SK-N-MC (cell line): ENCODE measurements around the gene DCST2.

Experiments used
- DNase-seq: peaks from one replicate; pipeline ENCODE4 v3.0.0-alpha.2; 2011; ENCODE audit warnings: low read depth, low spot score
- H3K27ac ChIP-seq: fragments of 200-600 bp; sonication (generic); 2 replicates; pipeline ENCODE4 v1.5.1; 2016; ENCODE audit warnings: mixed run types
- H3K36me3 ChIP-seq: fragments of 200-600 bp; sonication (generic); 2 replicates; pipeline ENCODE4 v1.6.1; 2017; ENCODE audit warnings: antibody characterized with exemption, low read length, mixed read lengths; ENCODE audit not compliant: insufficient read depth
- H3K4me3 ChIP-seq: fragments of 200-600 bp; sonication (generic); 2 replicates; pipeline ENCODE4 v1.5.1; 2016
- H3K9ac ChIP-seq: fragments of 200-600 bp; sonication (generic); 2 replicates; pipeline ENCODE4 v1.8.0; 2017; ENCODE audit warnings: mixed run types, mixed read lengths; ENCODE audit not compliant: insufficient read length
- H3K9me3 ChIP-seq: fragments of 200-600 bp; sonication (generic); 2 replicates; pipeline ENCODE4 v1.6.1; 2017; ENCODE audit warnings: low read depth, mild to moderate bottlenecking, antibody characterized with exemption, low read length, moderate library complexity, mixed read lengths
- EZH2 ChIP-seq: fragments of 200-600 bp; sonication (generic); IDR thresholded peaks from one replicate; pipeline ENCODE4 v1.6.1; 2017; ENCODE audit warnings: antibody characterized with exemption
- FOXP2 ChIP-seq: optimal IDR thresholded peaks from 2 replicates; pipeline ENCODE3; 2011; ENCODE audit warnings: mild to moderate bottlenecking, moderate library complexity; ENCODE audit not compliant: insufficient read depth; ENCODE audit errors: extremely low read length, control extremely low read depth
- POLR2AphosphoS5 ChIP-seq: IDR thresholded peaks from 2 replicates; pipeline ENCODE4 v1.6.1; 2012; ENCODE audit warnings: mild to moderate bottlenecking, low read depth, low read length, borderline replicate concordance

Gene DCST2

DNA sequence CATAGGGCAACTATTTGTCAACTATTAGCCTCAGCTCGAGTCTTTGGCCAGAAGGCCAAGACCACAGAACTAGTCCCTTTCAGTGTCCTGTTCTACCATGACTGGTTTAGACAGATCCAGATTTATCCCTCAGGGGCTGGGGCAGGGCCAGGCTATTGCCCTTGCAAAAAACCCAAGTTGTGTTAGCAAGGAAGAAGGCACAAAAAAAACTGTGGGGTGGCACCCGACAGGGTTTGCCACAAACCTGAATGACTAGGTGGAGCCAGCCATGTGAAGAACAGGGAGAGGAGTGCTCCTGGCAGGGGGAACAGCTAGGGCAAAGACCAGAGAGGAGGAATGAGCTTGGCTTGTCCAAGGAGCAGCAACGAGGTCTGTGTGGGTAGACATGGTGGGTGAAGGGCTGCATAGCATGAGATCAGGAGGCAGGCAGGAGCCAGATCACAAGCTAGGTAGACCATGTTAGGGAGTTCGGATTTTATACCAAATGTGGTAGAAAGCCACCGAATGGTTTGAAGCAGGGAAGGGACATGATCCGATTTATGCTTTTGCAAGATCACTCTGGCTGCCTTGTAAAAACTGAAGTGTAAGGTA is 4.4 kb upstream of the DCST2 start:
- Histone ChIP-seq H3K27ac (no peak overlapping the region), H3K36me3 (no peaks in the 10 kb centered on the region), H3K9me3 (no peaks in the 10 kb centered on the region), H3K9ac (no peak overlapping the region), H3K4me3 (no peak overlapping the region)
- no peak for TF ChIP-seq FOXP2
- no peak for DNase-seq

DNA sequence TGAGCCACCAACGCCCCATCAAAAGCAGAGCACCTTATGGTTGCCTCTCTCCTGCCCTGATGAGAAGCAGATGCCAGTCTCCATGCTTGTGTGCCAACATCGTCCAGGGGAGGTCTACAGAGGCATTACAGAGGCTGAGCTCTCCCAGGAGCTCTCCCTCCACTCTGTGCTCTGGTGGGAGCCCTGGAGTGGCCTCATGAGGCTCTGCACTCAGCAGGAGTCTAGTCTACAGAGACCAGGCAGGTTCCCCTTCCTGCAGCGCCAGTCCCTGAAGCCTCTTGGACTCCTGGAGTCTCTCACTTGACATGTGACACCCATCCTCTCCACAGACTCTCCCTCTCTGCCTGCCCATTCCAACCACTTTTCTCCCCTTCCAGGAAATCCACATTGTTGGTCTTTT is 3.5 kb upstream of the DCST2 start:
- Histone ChIP-seq H3K9ac (no peak overlapping the region), H3K36me3 (no peaks in the 10 kb centered on the region), H3K4me3 (no peak overlapping the region), H3K9me3 (no peaks in the 10 kb centered on the region), H3K27ac (no peak overlapping the region)
- DNase-seq, result no peak
- TF ChIP-seq FOXP2 (no peak), EZH2 (no peak), POLR2AphosphoS5 (no peak)

DNA sequence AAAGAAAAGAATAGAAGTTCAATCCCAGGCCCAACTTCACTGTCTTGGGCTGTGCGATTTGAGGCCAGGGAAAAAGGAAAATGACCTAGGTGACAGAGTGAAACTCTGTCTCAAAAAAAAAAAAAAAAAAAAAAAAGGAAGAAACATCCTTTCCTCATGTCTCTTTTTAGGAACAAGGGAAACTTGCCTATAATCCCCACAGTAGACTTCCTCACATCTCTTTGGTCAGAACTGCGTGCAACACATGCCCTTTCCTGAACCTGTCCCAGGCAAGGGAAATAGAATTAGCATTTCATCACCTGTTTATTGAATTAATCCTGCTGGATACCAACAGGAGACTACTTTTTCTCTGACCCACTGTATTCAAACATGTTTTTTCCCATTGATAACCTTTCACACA is 2.4 kb upstream of the DCST2 start:
- H3K9me3 ChIP-seq, result no peaks in the 10 kb centered on the region
- no peak for DNase-seq
- no peak for TF ChIP-seq FOXP2
- no peak for TF ChIP-seq EZH2
- TF ChIP-seq POLR2AphosphoS5, result no peak
- H3K27ac ChIP-seq, result no peak overlapping the region
- no peaks in the 10 kb centered on the region for H3K36me3 ChIP-seq
- H3K4me3 ChIP-seq, result no peak overlapping the region
- H3K9ac ChIP-seq, result no peak overlapping the region

DNA sequence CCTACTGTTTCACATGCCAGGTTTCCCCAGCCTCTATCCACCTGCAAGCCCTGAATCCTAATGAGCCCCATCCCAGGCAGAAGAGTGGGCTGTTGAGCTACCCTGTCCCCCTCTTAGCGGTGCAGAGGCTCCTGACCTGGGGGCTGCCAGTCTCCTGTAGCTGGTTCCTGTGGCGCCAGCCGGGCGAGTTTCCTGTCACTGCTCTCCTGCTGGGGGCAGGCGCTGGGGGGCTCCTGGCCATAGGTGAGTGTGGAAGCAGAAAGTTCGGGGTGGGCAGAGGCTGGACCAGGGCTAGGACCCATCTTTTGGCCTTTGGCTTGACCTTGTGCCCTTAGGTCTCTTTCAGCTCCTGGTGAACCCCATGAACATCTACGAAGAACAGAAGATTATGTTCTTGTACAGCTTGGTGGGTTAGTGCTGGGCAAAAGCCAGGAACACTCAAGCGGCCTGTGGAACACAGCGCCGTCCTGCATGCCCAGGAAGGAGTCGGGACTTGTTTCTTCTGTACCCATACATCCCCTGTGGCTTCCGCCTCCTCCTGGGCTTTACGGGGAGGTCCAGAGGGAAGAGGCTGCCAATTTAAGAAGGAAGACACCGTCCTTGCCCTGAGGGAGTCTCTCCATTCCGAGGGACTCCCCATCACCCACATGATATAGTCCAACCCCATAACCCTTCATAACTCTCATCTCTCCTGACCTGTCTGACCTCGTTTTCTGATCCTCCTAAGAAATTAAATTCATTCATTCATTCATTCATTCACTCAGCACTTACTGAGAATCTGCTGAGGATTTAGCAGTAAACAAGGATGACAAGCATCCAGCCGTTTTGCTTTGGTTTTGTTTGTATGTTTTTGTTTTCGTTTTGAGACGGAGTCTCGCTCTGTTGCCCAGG is 982 bp upstream of the DCST2 start:
- Histone ChIP-seq H3K4me3 (no peak overlapping the region), H3K27ac (no peak overlapping the region), H3K9me3 (no peaks in the 10 kb centered on the region), H3K36me3 (no peaks in the 10 kb centered on the region), H3K9ac (no peak overlapping the region)
- TF ChIP-seq EZH2, result no peak
- TF ChIP-seq POLR2AphosphoS5, result no peak
- no peak for TF ChIP-seq FOXP2
- no peak for DNase-seq

DNA sequence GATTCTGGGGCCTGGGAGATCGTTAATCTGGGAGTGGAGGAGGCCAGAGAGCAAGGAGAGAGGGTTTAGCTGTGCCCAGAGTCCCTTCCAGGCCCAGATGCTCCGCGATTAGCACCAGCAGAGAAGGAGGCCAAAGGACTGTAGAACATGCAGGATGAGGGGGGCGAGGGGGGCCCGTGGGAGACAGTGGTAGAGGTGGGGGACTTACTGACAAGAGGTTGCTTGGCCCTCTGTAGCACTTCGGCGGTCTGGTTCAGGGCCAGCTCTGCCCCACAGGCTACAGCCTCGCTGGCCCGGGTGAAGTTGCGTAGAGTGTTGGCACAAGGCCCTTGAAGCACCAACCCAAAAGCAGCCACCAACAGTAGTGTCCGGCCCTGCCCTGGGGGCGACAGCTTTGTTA is 695 bp downstream of the DCST2 start:
- no peak for DNase-seq
- H3K9ac ChIP-seq, result no peak overlapping the region
- no peak overlapping the region for H3K4me3 ChIP-seq
- H3K9me3 ChIP-seq, result no peaks in the 10 kb centered on the region
- H3K36me3 ChIP-seq, result no peaks in the 10 kb centered on the region
- TF ChIP-seq POLR2AphosphoS5 (no peak), FOXP2 (no peak), EZH2 (no peak)
- H3K27ac ChIP-seq, result no peak overlapping the region

DNA sequence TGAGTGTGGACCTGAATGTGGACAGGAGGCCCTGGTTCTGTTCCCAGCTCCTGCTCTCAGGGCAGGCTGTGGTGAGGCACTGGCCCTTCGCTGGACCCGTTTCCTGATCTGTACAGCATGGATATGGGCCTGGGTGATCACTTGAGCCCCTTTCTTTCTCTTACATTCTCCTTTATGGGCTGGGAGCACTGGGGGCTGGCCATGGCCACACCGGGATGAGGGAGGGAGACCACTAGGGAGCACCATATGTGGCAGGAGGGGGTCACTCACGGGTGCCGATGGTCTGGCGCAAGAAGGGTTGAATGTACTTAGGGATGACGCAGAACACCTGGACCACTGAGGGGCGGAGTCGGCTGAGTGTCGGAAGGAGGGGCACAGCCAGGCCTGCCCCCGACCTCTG is 2.7 kb downstream of the DCST2 start:
- no peak for TF ChIP-seq FOXP2
- TF ChIP-seq EZH2, result no peak
- TF ChIP-seq POLR2AphosphoS5, result no peak
- Histone ChIP-seq H3K9me3 (no peaks in the 10 kb centered on the region), H3K4me3 (no peak overlapping the region), H3K36me3 (no peaks in the 10 kb centered on the region), H3K27ac (no peak overlapping the region), H3K9ac (no peak overlapping the region)
- DNase-seq, result no peak

DNA sequence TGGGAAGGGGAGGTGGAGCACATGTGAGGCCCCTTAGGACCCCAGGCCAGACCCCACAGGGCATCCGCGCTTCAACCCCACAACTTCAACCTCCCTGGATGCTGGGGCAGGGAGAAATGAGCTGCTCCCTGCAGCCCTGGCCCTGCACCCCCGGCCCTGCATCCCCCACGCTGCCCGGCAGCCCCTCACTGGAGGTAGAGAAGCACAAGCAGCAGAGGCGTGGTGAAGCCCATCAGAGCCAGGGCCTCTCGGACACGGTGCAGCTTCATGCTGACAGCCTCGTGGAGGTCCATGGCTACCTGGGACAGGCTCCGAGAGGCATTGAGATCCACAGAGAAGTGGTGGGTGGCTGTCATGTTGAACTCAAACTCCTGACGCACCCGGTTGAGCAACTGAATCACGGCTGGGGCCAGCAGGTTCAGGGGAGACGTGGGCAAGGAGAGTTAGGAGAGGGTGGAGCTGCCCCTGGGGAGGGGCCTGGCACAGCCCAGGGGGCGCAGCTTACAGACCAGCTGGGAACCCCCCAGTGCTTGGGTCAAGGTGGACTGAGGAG is 3.3 kb downstream of the DCST2 start:
- Histone ChIP-seq H3K36me3 (no peaks in the 10 kb centered on the region), H3K9me3 (no peaks in the 10 kb centered on the region), H3K9ac (no peak overlapping the region), H3K4me3 (no peak overlapping the region), H3K27ac (no peak overlapping the region)
- TF ChIP-seq POLR2AphosphoS5 (no peak), FOXP2 (no peak), EZH2 (no peak)
- no peak for DNase-seq

DNA sequence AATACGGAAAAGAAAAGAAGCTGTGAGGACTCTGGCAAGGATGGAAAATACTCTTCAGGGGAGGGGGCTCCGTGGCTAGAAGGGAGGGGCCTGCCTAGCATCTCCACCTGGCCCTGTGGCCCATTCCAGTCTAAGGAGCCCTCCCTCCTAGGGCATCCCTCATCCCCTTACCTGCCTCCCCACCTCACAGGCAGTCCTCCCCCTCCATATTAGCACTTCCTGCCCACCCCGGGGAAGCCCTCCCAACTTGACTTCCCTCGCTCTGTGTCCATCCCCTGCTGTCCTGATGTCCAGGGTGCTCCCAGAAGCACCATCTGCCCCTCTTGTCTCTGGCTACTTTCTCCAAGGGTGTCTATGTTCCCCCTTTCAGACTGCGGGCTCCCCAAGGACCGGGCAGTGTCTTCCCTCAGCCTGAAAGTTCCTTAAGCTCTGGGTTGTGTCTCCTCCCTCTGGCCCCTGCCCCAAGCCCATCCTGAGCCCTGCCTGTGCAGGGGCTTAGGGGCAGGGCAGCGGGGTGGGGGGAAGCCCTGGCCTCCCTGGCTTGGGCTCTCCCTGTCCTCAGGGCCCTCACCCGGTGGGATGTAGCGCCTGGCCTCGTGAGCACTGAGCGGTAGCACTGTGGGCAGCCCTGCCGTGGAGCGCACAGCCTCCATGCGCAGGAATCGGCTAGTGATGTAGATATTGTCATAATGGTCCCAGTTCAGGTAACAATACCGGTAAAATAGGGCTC is 3.9 kb downstream of the DCST2 start:
- no peak for DNase-seq
- Histone ChIP-seq H3K9me3 (no peaks in the 10 kb centered on the region), H3K4me3 (no peak overlapping the region), H3K36me3 (no peaks in the 10 kb centered on the region), H3K9ac (no peak overlapping the region), H3K27ac (no peak overlapping the region)
- no peak for TF ChIP-seq POLR2AphosphoS5
- TF ChIP-seq EZH2, result no peak
- TF ChIP-seq FOXP2, result no peak
